K562 (cell line): ENCODE results near the gene CXCL9. TPM values are rescaled to one million over a fixed set of nuclear protein-coding genes. Genes with fewer than 3 reads are reported as not detected.

Experiments used
- ATAC-seq: fragments of 200-7000 bp; cut with Tn5 transposase; 3 replicates; pipeline ENCODE4 v1.9.1; 2020; ENCODE audit warnings: moderate library complexity
- BruUV-seq: library from RNA; stranded (reverse); fragments of 400-500 nt; replicated peaks from 2 replicates; lab custom pipeline; 2021; lab: Mats Ljungman, UMichigan
- CTCF ChIA-PET: fragments of 300-600 bp; formaldehyde crosslinking; extraction: SDS; loops from one replicate; lab custom pipeline; 2021; ENCODE audit warnings: low intra/inter-chr PET ratio; lab: Yijun Ruan, JAX
- POLR2A ChIA-PET: fragments of 300-600, 350-650 bp; sonication (Branson Sonifier 250); formaldehyde crosslinking; extraction: SDS; loops from one replicate; lab custom pipeline; 2021; ENCODE audit warnings: antibody characterized with exemption, inconsistent platforms; lab: Yijun Ruan, JAX
- DNase-seq, 4 experiments: peaks; one replicate each; pipeline versions ENCODE4 v3.0.0 to v3.0.0-alpha.2; 2011 to 2018; ENCODE audit warnings: low spot score in 3 of 4, mixed read lengths in 3 of 4; ENCODE audit errors: extremely low read depth in 1 of 4
- FAIRE-seq: peaks from 2 replicates; lab custom pipeline; 2011; peaks lifted over from hg19 to GRCh38; lab: Jason Lieb, UNC
- H2AFZ ChIP-seq: 2 replicates; pipeline ENCODE4 v1.6.0; 2011; ENCODE audit warnings: low read depth, low read length, control low read depth, inconsistent platforms
- H3K27ac ChIP-seq: fragments of 200-600 bp; 3 replicates; pipeline ENCODE4 v1.8.0; 2011; ENCODE audit warnings: low read depth, mild to moderate bottlenecking, control low read depth, inconsistent platforms, low read length, moderate library complexity, mixed read lengths; ENCODE audit errors: extremely low read depth
- H3K27me3 ChIP-seq, 2 experiments: fragments of 300-600 bp in 1 of 2; 2 replicates in 1 of 2; 3 replicates in 1 of 2; pipeline versions ENCODE4 v1.6.0 to v1.8.0; 2011; ENCODE audit warnings: inconsistent platforms in 2 of 2, low read length in 2 of 2, mild to moderate bottlenecking in 1 of 2, mixed read lengths in 1 of 2, moderate library complexity in 1 of 2; ENCODE audit not compliant: control insufficient read depth in 2 of 2, insufficient read depth in 2 of 2
- H3K36me3 ChIP-seq: fragments of 300-600 bp; 3 replicates; pipeline ENCODE4 v1.8.0; 2011; ENCODE audit warnings: mild to moderate bottlenecking, low read length, inconsistent platforms; ENCODE audit not compliant: control insufficient read depth, insufficient read depth
- H3K4me1 ChIP-seq, 2 experiments: fragments of 200-600 bp in 1 of 2; replicated peaks in 1 of 2; 2 replicates in 1 of 2; 3 replicates in 1 of 2; pipeline versions ENCODE4 v1.5.1 to v1.8.0; 2011; ENCODE audit warnings: inconsistent platforms in 2 of 2, low read length in 2 of 2, mild to moderate bottlenecking in 1 of 2, mixed read lengths in 1 of 2, moderate library complexity in 1 of 2; ENCODE audit not compliant: control insufficient read depth in 2 of 2, insufficient read depth in 2 of 2
- H3K4me2 ChIP-seq: 2 replicates; pipeline ENCODE4 v1.6.1; 2011; ENCODE audit warnings: low read length, control low read depth, inconsistent platforms, mixed read lengths; ENCODE audit not compliant: insufficient read depth
- H3K4me3 ChIP-seq: fragments of 200-600 bp; sonication (generic), shearing (Covaris generic); 2 replicates; pipeline ENCODE4 v1.5.1; 2016; ENCODE audit warnings: control low read depth, inconsistent platforms
- H3K79me2 ChIP-seq: fragments of 200-600 bp; 3 replicates; pipeline ENCODE4 v1.8.0; 2011; ENCODE audit warnings: low read length, inconsistent platforms; ENCODE audit not compliant: control insufficient read depth, insufficient read depth
- H3K9ac ChIP-seq, 2 experiments: 2 replicates each; pipeline versions ENCODE4 v1.6.0 to v1.6.1; 2011; ENCODE audit warnings: low read depth in 2 of 2, low read length in 2 of 2, control low read depth in 1 of 2, inconsistent platforms in 1 of 2, mild to moderate bottlenecking in 1 of 2, mixed read lengths in 1 of 2; ENCODE audit not compliant: insufficient read depth in 1 of 2
- H3K9me1 ChIP-seq: one replicate; pipeline ENCODE4 v1.6.0; 2011; ENCODE audit warnings: inconsistent platforms, mild to moderate bottlenecking, low read length, moderate library complexity; ENCODE audit not compliant: control insufficient read depth, insufficient read depth
- H3K9me3 ChIP-seq: replicated peaks from 2 replicates; pipeline ENCODE4 v1.5.1; 2011; ENCODE audit warnings: low read depth, low read length, inconsistent platforms; ENCODE audit not compliant: control insufficient read depth, insufficient read depth
- H4K20me1 ChIP-seq: replicated peaks from 2 replicates; pipeline ENCODE4 v1.6.1; 2011; ENCODE audit warnings: low read length, inconsistent platforms, mixed read lengths; ENCODE audit not compliant: control insufficient read depth, insufficient read depth
- ARHGAP35 ChIP-seq: fragments of 450-650 bp; IDR thresholded peaks from 2 replicates; pipeline ENCODE4 v1.6.1; 2018; ENCODE audit not compliant: partially characterized antibody
- CGGBP1 ChIP-seq: fragments of 250-450 bp; sonication (Bioruptor Pico); IDR thresholded peaks from 2 replicates; pipeline ENCODE4 v1.9.0; 2021; ENCODE audit warnings: mild to moderate bottlenecking
- EP400 ChIP-seq: fragments of 450-650 bp; IDR thresholded peaks from 2 replicates; pipeline ENCODE4 v1.6.1; 2017; ENCODE audit warnings: antibody characterized with exemption, mild to moderate bottlenecking, moderate library complexity
- EWSR1 ChIP-seq: fragments of 450-650 bp; IDR thresholded peaks from 2 replicates; pipeline ENCODE4 v1.6.1; 2018; ENCODE audit warnings: borderline replicate concordance, mild to moderate bottlenecking, low read depth, moderate library complexity; ENCODE audit not compliant: partially characterized antibody
- GTF2F1 ChIP-seq: IDR thresholded peaks from 2 replicates; pipeline ENCODE4 v1.6.1; 2011; ENCODE audit warnings: low read depth, low read length, improper control_type of control experiment
- HDAC1 ChIP-seq, 2 experiments: fragments of 450-650 bp; IDR thresholded peaks; 2 replicates each; pipeline ENCODE4 v1.6.1; 2016 to 2017; ENCODE audit warnings: inconsistent platforms in 1 of 2, mild to moderate bottlenecking in 1 of 2, moderate library complexity in 1 of 2
- KLF10 ChIP-seq: fragments of 250-450 bp; sonication (Bioruptor Pico); IDR thresholded peaks from 2 replicates; pipeline ENCODE4 v1.6.1; 2021; ENCODE audit warnings: matching md5 sums
- MAFF ChIP-seq: IDR thresholded peaks from 2 replicates; pipeline ENCODE4 v1.6.1; 2012; ENCODE audit warnings: low read length, improper control_type of control experiment
- MAFG ChIP-seq: fragments of 450-650 bp; conservative IDR thresholded peaks from 2 replicates; pipeline ENCODE4 v1.6.1; 2016; ENCODE audit warnings: missing genetic modification characterization, missing compliant biosample characterization
- NFE2L1 ChIP-seq: fragments of 450-650 bp; IDR thresholded peaks from 2 replicates; pipeline ENCODE4 v1.6.1; 2016; ENCODE audit warnings: missing genetic modification characterization, low read depth, mild to moderate bottlenecking, missing compliant biosample characterization, moderate library complexity, borderline replicate concordance
- PKNOX1 ChIP-seq: fragments of 450-650 bp; IDR thresholded peaks from 2 replicates; pipeline ENCODE4 v1.6.1; 2016
- POLR2A ChIP-seq: fragments of 450-650 bp; conservative IDR thresholded peaks from 2 replicates; pipeline ENCODE4 v1.6.1; 2016
- RBM39 ChIP-seq: fragments of 200-400 bp; formaldehyde crosslinking; optimal IDR thresholded peaks from 2 replicates; pipeline ENCODE3; 2018; ENCODE audit warnings: low read depth, low read length
- SNIP1 ChIP-seq: fragments of 450-650 bp; IDR thresholded peaks from 2 replicates; pipeline ENCODE4 v1.7.1; 2017; ENCODE audit warnings: low read depth, mild to moderate bottlenecking
- SOX6 ChIP-seq: fragments of 450-650 bp; IDR thresholded peaks from 2 replicates; pipeline ENCODE4 v1.6.1; 2014; ENCODE audit warnings: mild to moderate bottlenecking
- SRSF1 ChIP-seq: fragments of 200-400 bp; formaldehyde crosslinking; IDR thresholded peaks from 2 replicates; pipeline ENCODE4 v1.6.1; 2017; ENCODE audit warnings: mild to moderate bottlenecking, low read depth, low read length, moderate library complexity
- TAF15 ChIP-seq: fragments of 200-400 bp; formaldehyde crosslinking; IDR thresholded peaks from 2 replicates; pipeline ENCODE4 v1.6.1; 2017; ENCODE audit warnings: mild to moderate bottlenecking, low read depth, low read length, moderate library complexity
- ZC3H8 ChIP-seq: fragments of 450-650 bp; IDR thresholded peaks from 2 replicates; pipeline ENCODE4 v1.6.1; 2017
- ZNF12 ChIP-seq: sonication (generic); formaldehyde crosslinking; IDR thresholded peaks from 2 replicates; pipeline ENCODE4 v1.4.0; 2020; ENCODE audit warnings: mild to moderate bottlenecking, missing genetic modification reagents
- ZNF280B ChIP-seq: fragments of 250-450 bp; sonication (Bioruptor Pico); IDR thresholded peaks from 2 replicates; pipeline ENCODE4 v1.5.1; 2021; ENCODE audit warnings: mild to moderate bottlenecking
- ZNF507 ChIP-seq: conservative IDR thresholded peaks from 2 replicates; pipeline ENCODE4 v1.6.1; 2017; ENCODE audit warnings: missing genetic modification characterization, missing compliant biosample characterization
- ZNF57 ChIP-seq: fragments of 450-650 bp; formaldehyde crosslinking; IDR thresholded peaks from 2 replicates; pipeline ENCODE4 v1.4.0; 2020; ENCODE audit warnings: mild to moderate bottlenecking, moderate library complexity
- ZNF717 ChIP-seq: fragments of 250-450 bp; sonication (Bioruptor Pico); IDR thresholded peaks from 2 replicates; pipeline ENCODE4 v1.5.0; 2021
- WGBS: fragments of 100-300 bp; shearing (Covaris generic); methylation state at CpG from one replicate; pipeline ENCODE4 v1.1.6; 2016; ENCODE audit warnings: low coverage, mixed read lengths; ENCODE audit not compliant: insufficient coverage; ENCODE audit errors: missing lambda C conversion rate; 5-methylcytosine and 5-hydroxymethylcytosine counted together
- in situ Hi-C: fragments of 300-500 bp; cut with MboI; formaldehyde crosslinking; loops from 4 replicates; pipeline ENCODE4 v1.15.0; 2018; ENCODE audit warnings: inconsistent platforms, mixed read lengths
- intact Hi-C: fragments of 100-400 bp; cut with micrococcal nuclease; formaldehyde crosslinking; loops from 2 replicates; pipeline ENCODE4 v1.14.2; 2022
- polyA plus RNA-seq, 8 experiments: library from polyadenylated mRNA; depleted of rRNA in 4 of 8; stranded (reverse) in 5 of 8; unstranded in 3 of 8; fragments of >200 nt; fragmentation: Nextera tagmentation in 2 of 8; fragmentation: Illumina TruSeq in 1 of 8; extraction: Ambion mirVana in 2 of 8; extraction: Trizol in 1 of 8; gene quantifications; 2 replicates each; pipeline versions ENCODE4 v1.2.1 to v1.2.3, GENCODE V29; 2011 to 2014; ENCODE audit warnings: inconsistent platforms in 1 of 8, missing spikeins in 1 of 8
- total RNA-seq, 7 experiments: library from RNA; depleted of rRNA in 6 of 7; stranded (reverse); fragments of >200 nt in 6 of 7; fragmentation: Illumina TruSeq in 2 of 7; extraction: Trizol in 2 of 7; gene quantifications; 2 replicates each; pipeline versions ENCODE4 v1.2.1 to v1.2.3, GENCODE V29; 2011 to 2021; ENCODE audit warnings: low replicate concordance in 1 of 7

The CXCL9 gene
- total and polyA plus RNA-seq, 9 of the 15 experiments (the other 6 are each of a cell fraction or from before 2014, with no cell fraction given): not detected

GRCh38 chr4:76003035-76003434 is 4.3 kb downstream of the CXCL9 start (continued):
- TF ChIP-seq CGGBP1 (CRISPR knock-in tag): no peak
- TF ChIP-seq RBM39: no peak
- TF ChIP-seq ZNF717: no peak

GRCh38 chr4:76002176-76002575 is 5.1 kb downstream of the CXCL9 start:
- DNase-seq (peak in 1 of 4 experiments; percentile 42), FAIRE-seq (no peak), ATAC-seq (peak; percentile 84)
- Histone ChIP-seq H2AFZ (no peak overlapping the region), H3K9me3 (no peaks in the 10 kb centered on the region), H3K4me2 (no peak overlapping the region), H3K4me3 (no peak overlapping the region), H3K27ac (no peak overlapping the region), H3K4me1 (peaks cover 0 to 5% of the 10 kb centered on the region in 2 experiments; a peak in 2 of 5 replicates), H3K36me3 (no peaks in the 10 kb centered on the region), H3K79me2 (no peaks in the 10 kb centered on the region), H4K20me1 (no peaks in the 10 kb centered on the region), H3K9ac (no peak overlapping the region), H3K27me3 (no peaks in the 10 kb centered on the region), H3K9me1 (no peaks in the 10 kb centered on the region)
- intact Hi-C loops: no loop called here
- in situ Hi-C loops: no loop called here
- BruUV-seq: no TSS peak
- ChIA-PET POLR2A (interaction anchor here (0.9 kb wide), 1 partner anchor 12 kb away, joined by 3 read pairs; no protein-coding TSS in a partner anchor), CTCF (no interaction called here)
- WGBS: 13% methylated on average over 4 of the region's 4 CpGs
- TF ChIP-seq ZNF12 (CRISPR knock-in tag) (no peak), NFE2L1 (tag) (no peak), SRSF1 (no peak), ZC3H8 (no peak), ARHGAP35 (no peak), TAF15 (no peak), SOX6 (peak; percentile 93), KLF10 (no peak), EP400 (peak; percentile 64), MAFG (tag) (no peak), ZNF507 (no peak), PKNOX1 (no peak), POLR2A (no peak), MAFF (no peak), ZNF57 (CRISPR knock-in tag) (no peak), EWSR1 (no peak), SNIP1 (no peak), ZNF280B (CRISPR knock-in tag) (no peak), GTF2F1 (no peak), HDAC1 (IDR thresholded peaks at IDR 0.05) (no peak)
